ENCODE results near the gene EXOC6B. TPM values are rescaled to one million over a fixed set of nuclear protein-coding genes. Genes with fewer than 3 reads are reported as not detected.

Gene EXOC6B
- total RNA-seq, 2 donors from 2014 or later = 51.3 to 68.9 TPM

DNA sequence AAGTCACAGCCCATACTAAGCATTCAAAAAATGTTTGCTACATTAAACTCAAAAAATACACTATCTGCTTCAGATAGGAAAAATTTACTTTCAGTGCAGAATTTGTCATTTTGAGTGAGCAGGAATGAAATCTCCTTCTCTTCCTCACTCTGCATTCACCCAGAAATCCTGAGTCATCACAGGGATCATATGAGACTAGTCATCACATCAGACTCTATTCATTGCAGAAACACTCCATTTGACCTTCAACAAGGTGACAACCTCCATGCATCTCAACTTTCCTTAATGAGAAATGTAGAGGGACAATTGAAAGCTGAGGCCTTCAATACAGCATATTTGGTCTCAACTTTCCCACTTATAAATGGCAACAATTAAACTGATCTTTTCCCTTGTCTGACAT lies 547.8 kb downstream of the EXOC6B start:
- Mint-ChIP-seq H3K4me1 (peaks cover 10% of the 10 kb centered on the region), H3K27ac (no peak overlapping the region), H3K36me3 (ENCODE audit: low read depth) (no peaks in the 10 kb centered on the region), H3K27me3 (ENCODE audit: insufficient read depth) (no peaks in the 10 kb centered on the region), H3K4me3 (no peak overlapping the region), H3K9me3 (no peaks in the 10 kb centered on the region)
- H3K4me1 ChIP-seq (ENCODE audit: control insufficient read depth, insufficient read depth, low read length) = no peaks in the 10 kb centered on the region
- TF ChIP-seq, protein P1, sequence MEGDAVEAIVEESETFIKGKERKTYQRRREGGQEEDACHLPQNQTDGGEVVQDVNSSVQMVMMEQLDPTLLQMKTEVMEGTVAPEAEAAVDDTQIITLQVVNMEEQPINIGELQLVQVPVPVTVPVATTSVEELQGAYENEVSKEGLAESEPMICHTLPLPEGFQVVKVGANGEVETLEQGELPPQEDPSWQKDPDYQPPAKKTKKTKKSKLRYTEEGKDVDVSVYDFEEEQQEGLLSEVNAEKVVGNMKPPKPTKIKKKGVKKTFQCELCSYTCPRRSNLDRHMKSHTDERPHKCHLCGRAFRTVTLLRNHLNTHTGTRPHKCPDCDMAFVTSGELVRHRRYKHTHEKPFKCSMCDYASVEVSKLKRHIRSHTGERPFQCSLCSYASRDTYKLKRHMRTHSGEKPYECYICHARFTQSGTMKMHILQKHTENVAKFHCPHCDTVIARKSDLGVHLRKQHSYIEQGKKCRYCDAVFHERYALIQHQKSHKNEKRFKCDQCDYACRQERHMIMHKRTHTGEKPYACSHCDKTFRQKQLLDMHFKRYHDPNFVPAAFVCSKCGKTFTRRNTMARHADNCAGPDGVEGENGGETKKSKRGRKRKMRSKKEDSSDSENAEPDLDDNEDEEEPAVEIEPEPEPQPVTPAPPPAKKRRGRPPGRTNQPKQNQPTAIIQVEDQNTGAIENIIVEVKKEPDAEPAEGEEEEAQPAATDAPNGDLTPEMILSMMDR (conservative IDR thresholded peaks at IDR 0.05) = no peak
- no peaks in the 10 kb centered on the region for H3K9me3 ChIP-seq (ENCODE audit: control insufficient read depth, low read length)
- no peaks in the 10 kb centered on the region for H3K27me3 ChIP-seq (ENCODE audit: control insufficient read depth, insufficient read depth, low read length, poor library complexity, severe bottlenecking)
- DNase-seq = no peak
- no peaks in the 10 kb centered on the region for H3K36me3 ChIP-seq (ENCODE audit: control insufficient read depth, insufficient read depth, low read length)
- no peak overlapping the region for H3K4me3 ChIP-seq (ENCODE audit: low read length)
- H3K27ac ChIP-seq (ENCODE audit: low read depth, low read length) = no peak overlapping the region
- no peak overlapping the region for H3K9ac ChIP-seq (ENCODE audit: extremely low read depth, low read length, poor library complexity, severe bottlenecking)

DNA sequence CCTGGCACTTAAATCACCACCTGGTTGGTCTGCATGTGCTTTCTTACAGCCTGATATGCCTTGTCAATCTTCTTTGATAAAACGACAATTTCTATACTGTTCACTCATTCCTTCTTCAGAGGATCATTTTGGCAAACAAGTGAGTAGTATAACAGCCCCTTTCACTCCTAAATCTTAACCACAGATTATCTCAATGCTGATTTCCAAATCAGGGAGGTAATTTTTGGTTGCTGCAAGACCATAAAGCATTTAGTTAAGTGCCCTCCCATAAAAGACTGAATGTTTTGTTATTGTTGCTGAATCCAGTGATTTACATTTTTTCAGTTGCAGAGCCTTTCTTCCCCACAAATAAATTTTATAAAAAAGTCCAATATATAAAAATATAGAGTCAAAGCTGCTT lies 549.0 kb downstream of the EXOC6B start:
- peaks cover 8% of the 10 kb centered on the region for H3K4me1 Mint-ChIP-seq
- WGBS, 2 experiments (ENCODE audit: insufficient coverage in 1 of 2, insufficient read length in 1 of 2) = 91 to 100% methylated on average over 1 of the region's 1 CpG

DNA sequence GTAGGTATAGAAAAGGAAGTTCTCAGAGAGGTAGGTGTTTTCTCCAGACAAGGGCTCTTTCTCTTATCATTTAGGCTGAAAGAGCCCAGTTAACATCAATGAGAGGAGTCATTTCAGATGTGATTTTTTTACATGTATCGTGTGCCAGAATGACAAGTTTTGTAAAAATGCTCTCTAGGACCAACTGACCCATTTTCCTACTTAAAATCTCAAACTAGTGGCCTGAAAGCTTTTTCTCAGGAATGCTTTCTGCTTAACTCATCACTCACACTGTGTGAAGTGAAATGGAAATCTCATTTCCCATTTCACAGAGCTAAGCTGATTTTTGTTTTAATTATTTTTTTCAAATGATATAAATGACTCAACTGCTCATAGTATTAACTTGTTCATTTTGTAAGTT lies 549.5 kb downstream of the EXOC6B start:
- no peaks in the 10 kb centered on the region for H3K9me3 Mint-ChIP-seq
- H3K27me3 Mint-ChIP-seq (ENCODE audit: insufficient read depth) = no peaks in the 10 kb centered on the region
- no peaks in the 10 kb centered on the region for H3K36me3 ChIP-seq (ENCODE audit: control insufficient read depth, insufficient read depth, low read length)
- H3K9me3 ChIP-seq (ENCODE audit: control insufficient read depth, low read length) = no peaks in the 10 kb centered on the region
- TF ChIP-seq, protein P1 (conservative IDR thresholded peaks at IDR 0.05) = no peak
- no peak overlapping the region for H3K4me3 Mint-ChIP-seq
- no peak overlapping the region for H3K9ac ChIP-seq (ENCODE audit: extremely low read depth, low read length, poor library complexity, severe bottlenecking)
- no peaks in the 10 kb centered on the region for H3K4me1 ChIP-seq (ENCODE audit: control insufficient read depth, insufficient read depth, low read length)
- H3K36me3 Mint-ChIP-seq (ENCODE audit: low read depth) = no peaks in the 10 kb centered on the region
- H3K4me3 ChIP-seq (ENCODE audit: low read length) = no peak overlapping the region
- DNase-seq = no peak
- WGBS, 2 experiments (ENCODE audit: insufficient coverage in 1 of 2, insufficient read length in 1 of 2) = 94 to 100% methylated on average over 1 of the region's 1 CpG
- no peak overlapping the region for H3K27ac ChIP-seq (ENCODE audit: low read depth, low read length)
- no peaks in the 10 kb centered on the region for H3K27me3 ChIP-seq (ENCODE audit: control insufficient read depth, insufficient read depth, low read length, poor library complexity, severe bottlenecking)
- peaks cover 8% of the 10 kb centered on the region for H3K4me1 Mint-ChIP-seq
- no peak overlapping the region for H3K27ac Mint-ChIP-seq

More for the DNA sequence above, 549.0 kb downstream of the EXOC6B start:
- no peaks in the 10 kb centered on the region for H3K4me1 ChIP-seq (ENCODE audit: control insufficient read depth, insufficient read depth, low read length)
- no peak overlapping the region for H3K9ac ChIP-seq (ENCODE audit: extremely low read depth, low read length, poor library complexity, severe bottlenecking)
- H3K27ac ChIP-seq (ENCODE audit: low read depth, low read length) = no peak overlapping the region
- no peak overlapping the region for H3K27ac Mint-ChIP-seq
- no peaks in the 10 kb centered on the region for H3K27me3 ChIP-seq (ENCODE audit: control insufficient read depth, insufficient read depth, low read length, poor library complexity, severe bottlenecking)
- H3K4me3 Mint-ChIP-seq = no peak overlapping the region
- H3K36me3 Mint-ChIP-seq (ENCODE audit: low read depth) = no peaks in the 10 kb centered on the region
- H3K36me3 ChIP-seq (ENCODE audit: control insufficient read depth, insufficient read depth, low read length) = no peaks in the 10 kb centered on the region
- no peak for DNase-seq
- no peaks in the 10 kb centered on the region for H3K27me3 Mint-ChIP-seq (ENCODE audit: insufficient read depth)
- no peaks in the 10 kb centered on the region for H3K9me3 ChIP-seq (ENCODE audit: control insufficient read depth, low read length)
- TF ChIP-seq, protein P1 (conservative IDR thresholded peaks at IDR 0.05) = no peak
- no peaks in the 10 kb centered on the region for H3K9me3 Mint-ChIP-seq
- H3K4me3 ChIP-seq (ENCODE audit: low read length) = no peak overlapping the region
